K562 (cell line): Measurements from ENCODE around the gene RTF1. TPM values are rescaled to one million over a fixed set of nuclear protein-coding genes. Genes with fewer than 3 reads are reported as not detected.

Experiments
- ARID4B ChIP-seq: sonication (generic); formaldehyde crosslinking; IDR thresholded peaks from 2 replicates; pipeline ENCODE4 v1.8.0; 2022; ENCODE audit warnings: mild to moderate bottlenecking, missing genetic modification reagents
- ASH1L ChIP-seq: fragments of 450-650 bp; IDR thresholded peaks from 2 replicates; pipeline ENCODE4 v1.6.1; 2018; ENCODE audit warnings: borderline replicate concordance, mild to moderate bottlenecking, low read depth; ENCODE audit not compliant: partially characterized antibody
- CTCFL ChIP-seq: IDR thresholded peaks from 2 replicates; pipeline ENCODE4 v1.6.1; 2011; ENCODE audit warnings: borderline replicate concordance, low read depth, mild to moderate bottlenecking, moderate library complexity, low read length; ENCODE audit not compliant: insufficient read depth, poor library complexity, severe bottlenecking
- E4F1 ChIP-seq: fragments of 250-450 bp; sonication (Bioruptor Pico); IDR thresholded peaks from 2 replicates; pipeline ENCODE4 v1.5.0; 2021; ENCODE audit warnings: mild to moderate bottlenecking, borderline replicate concordance
- EZH2 ChIP-seq: IDR thresholded peaks from 2 replicates; pipeline ENCODE4 v1.6.1; 2012; ENCODE audit warnings: low read depth, mild to moderate bottlenecking, inconsistent platforms, low read length, borderline replicate concordance
- FOXK1 ChIP-seq: sonication (generic); formaldehyde crosslinking; IDR thresholded peaks from 2 replicates; pipeline ENCODE4 v1.8.0; 2022; ENCODE audit warnings: missing genetic modification reagents, mild to moderate bottlenecking, borderline replicate concordance
- HNRNPK ChIP-seq: fragments of 200-400 bp; formaldehyde crosslinking; IDR thresholded peaks from one replicate; pipeline ENCODE4 v1.6.1; 2018; ENCODE audit warnings: mild to moderate bottlenecking, low read depth, low read length; ENCODE audit not compliant: poor library complexity, severe bottlenecking
- KDM1A ChIP-seq, 2 experiments: fragments of 450-650 bp; IDR thresholded peaks; 2 replicates each; pipeline ENCODE4 v1.6.1; 2016; ENCODE audit warnings: mild to moderate bottlenecking in 2 of 2
- POLR2AphosphoS5 ChIP-seq: IDR thresholded peaks from 2 replicates; pipeline ENCODE4 v1.6.1; 2011; ENCODE audit warnings: mild to moderate bottlenecking, low read depth, low read length, moderate library complexity; ENCODE audit not compliant: control insufficient read depth, insufficient read depth
- SPI1 ChIP-seq: IDR thresholded peaks from 2 replicates; pipeline ENCODE4 v1.6.1; 2011; ENCODE audit warnings: low read depth, low read length, control low read depth, borderline replicate concordance
- UBTF ChIP-seq, 2 experiments: IDR thresholded peaks; 2 replicates each; pipeline ENCODE4 v1.6.1; 2012; ENCODE audit warnings: improper control_type of control experiment in 2 of 2, low read depth in 2 of 2, low read length in 2 of 2, borderline replicate concordance in 1 of 2
- ZBED1 ChIP-seq: IDR thresholded peaks from 2 replicates; pipeline ENCODE4 v1.6.1; 2014
- polyA plus RNA-seq, 8 experiments: library from polyadenylated mRNA; depleted of rRNA in 4 of 8; stranded (reverse) in 5 of 8; unstranded in 3 of 8; fragments of >200 nt; fragmentation: Nextera tagmentation in 2 of 8; fragmentation: Illumina TruSeq in 1 of 8; extraction: Ambion mirVana in 2 of 8; extraction: Trizol in 1 of 8; gene quantifications; 2 replicates each; pipeline versions ENCODE4 v1.2.1 to v1.2.3, GENCODE V29; 2011 to 2014; ENCODE audit warnings: inconsistent platforms in 1 of 8, missing spikeins in 1 of 8
- total RNA-seq, 7 experiments: library from RNA; depleted of rRNA in 6 of 7; stranded (reverse); fragments of >200 nt in 6 of 7; fragmentation: Illumina TruSeq in 2 of 7; extraction: Trizol in 2 of 7; gene quantifications; 2 replicates each; pipeline versions ENCODE4 v1.2.1 to v1.2.3, GENCODE V29; 2011 to 2021; ENCODE audit warnings: low replicate concordance in 1 of 7

The RTF1 gene
- total and polyA plus RNA-seq, 9 of the 15 experiments (the other 6 are each of a cell fraction or from before 2014, with no cell fraction given), result 7.6 to 69.5 (median 31.5) TPM

GRCh38 chr15:41494922-41495735 lies 78.2 kb downstream of the RTF1 start (continued):
- TF ChIP-seq ARID4B (CRISPR knock-in tag), result no peak
- TF ChIP-seq FOXK1 (CRISPR knock-in tag), result no peak
- no peak for TF ChIP-seq EZH2
- peak in 1 of 2 experiments; percentile 60; a peak in 1 of 4 replicates for TF ChIP-seq UBTF (IDR thresholded peaks at IDR 0.05; ENCODE audit: borderline replicate concordance in 1 of 2, low read depth in 2 of 2, low read length in 2 of 2)
- TF ChIP-seq ASH1L, result no peak
- no peak for TF ChIP-seq POLR2AphosphoS5
- TF ChIP-seq ZBED1, result peak; percentile 39; the same call in 1 of the 2 replicates
- no peak for TF ChIP-seq KDM1A (IDR thresholded peaks at IDR 0.05)
- TF ChIP-seq CTCFL, result no peak
- 0 out of 2 replicates have a peak, but pooled peaks have one; percentile 36 for TF ChIP-seq SPI1
- TF ChIP-seq HNRNPK, result no peak
- no peak for TF ChIP-seq E4F1 (CRISPR knock-in tag)
